Right ventricle myocardium superior (tissue), 1 donor: ENCODE measurements around the gene FAM131A. TPM values are rescaled to one million over a fixed set of nuclear protein-coding genes. Genes with fewer than 3 reads are reported as not detected.
A peak's percentile ranks its signal among the peaks of the same experiment; 100 is the strongest.

Experiments used
- ATAC-seq: fragments of 200-7000 bp; cut with Tn5 transposase; one replicate; pipeline ENCODE4 v1.9.1; 2020; ENCODE audit warnings: mild to moderate bottlenecking; ENCODE audit not compliant: poor library complexity
- DNase-seq: peaks from one replicate; pipeline ENCODE4 v3.0.0-alpha.2; 2020
- intact Hi-C: fragments of 100-400 bp; cut with DNase I; formaldehyde crosslinking; loops from one replicate; pipeline ENCODE4 v1.11.2; 2022
- long read RNA-seq: library from polyadenylated mRNA; unstranded; transcript quantifications from one replicate; pipeline ENCODE4 v2.0.0, GENCODE V29; 2021
- total RNA-seq: library from RNA; stranded (reverse); fragmentation: NEBNext Ultra II Directional; extraction: Animal tissue kit (Norgen Biotek cat#: 25700); gene quantifications from one replicate; pipeline ENCODE4 v1.2.1, GENCODE V29; 2021
- donor health status: DM: no; HTN: yes; CAD: no; lungs with severe emphysema.

The FAM131A gene
- total RNA-seq, result 36.3 TPM
- long read RNA-seq, transcript FAM131A-203 (6 exons, 1,483 nt), result minor isoform, 42 of 148 reads
- long read RNA-seq, transcript FAM131A-207 (7 exons, 1,335 nt), result major isoform, 47 of 148 reads
- long read RNA-seq, transcript FAM131A-202 (6 exons, 2,421 nt), result minor isoform, 21 of 148 reads
- long read RNA-seq, partial matches to known transcripts, result 19 of 148 reads
- long read RNA-seq, other reads (novel, unspliced or antisense), result 18 of 148 reads

DNA sequence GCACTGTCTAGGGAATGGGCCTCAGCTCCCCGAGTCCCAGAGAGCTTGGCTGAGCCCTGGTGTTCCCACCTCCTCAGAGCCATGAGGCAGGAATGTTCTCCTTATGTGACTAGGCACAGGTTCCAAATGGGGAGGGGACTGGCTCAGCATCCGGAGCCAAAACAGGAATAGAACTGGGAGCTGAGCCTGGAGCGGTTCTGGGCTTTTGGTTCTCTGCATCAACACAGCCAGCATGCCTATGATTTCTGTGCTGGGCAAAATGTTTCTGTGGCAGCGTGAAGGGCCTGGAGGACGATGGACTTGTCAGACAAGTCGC lies at the start of gene FAM131A:
Gene FAM131A, plus strand, starts transcription at position 202 of the 316 bp plus-strand sequence. Its CDS starts 31 bp downstream, at position 233.
- ATAC-seq, result peak; percentile 55
- peak; percentile 81 for DNase-seq
- intact Hi-C loops, result no loop called here

DNA sequence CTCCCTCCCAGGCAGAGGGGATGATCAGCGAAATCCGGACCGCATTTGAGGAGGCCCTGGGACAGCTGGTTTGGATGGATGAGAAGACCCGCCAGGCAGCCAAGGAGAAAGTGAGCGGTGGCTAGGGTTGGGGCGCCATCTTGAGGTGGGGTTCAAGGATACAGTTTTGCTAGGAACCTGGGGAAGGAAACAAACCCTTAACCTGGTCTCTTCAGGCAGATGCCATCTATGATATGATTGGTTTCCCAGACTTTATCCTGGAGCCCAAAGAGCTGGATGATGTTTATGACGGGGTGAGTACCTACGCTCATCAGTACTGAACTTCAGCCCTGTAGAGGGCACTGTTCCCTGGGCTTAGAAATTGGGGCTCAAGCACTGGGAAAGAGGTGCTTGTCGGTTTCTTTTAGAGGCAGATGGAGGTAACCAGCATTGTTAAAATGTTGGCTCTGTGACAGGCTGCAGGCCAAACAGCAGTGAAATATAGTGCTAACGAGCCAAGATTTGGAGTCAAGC lies 47.9 kb upstream of the FAM131A start:
- no peak for DNase-seq
- intact Hi-C loops, result loop anchor here (10.0 kb wide), 1 partner anchor 395 kb away; no protein-coding TSS in a partner anchor
- ATAC-seq, result peak; percentile 55

- no peak for DNase-seq
- intact Hi-C loops, result no loop called here
Measured at GRCh38 chr3:184290331-184290730, 47.1 kb upstream of the FAM131A start.

DNA sequence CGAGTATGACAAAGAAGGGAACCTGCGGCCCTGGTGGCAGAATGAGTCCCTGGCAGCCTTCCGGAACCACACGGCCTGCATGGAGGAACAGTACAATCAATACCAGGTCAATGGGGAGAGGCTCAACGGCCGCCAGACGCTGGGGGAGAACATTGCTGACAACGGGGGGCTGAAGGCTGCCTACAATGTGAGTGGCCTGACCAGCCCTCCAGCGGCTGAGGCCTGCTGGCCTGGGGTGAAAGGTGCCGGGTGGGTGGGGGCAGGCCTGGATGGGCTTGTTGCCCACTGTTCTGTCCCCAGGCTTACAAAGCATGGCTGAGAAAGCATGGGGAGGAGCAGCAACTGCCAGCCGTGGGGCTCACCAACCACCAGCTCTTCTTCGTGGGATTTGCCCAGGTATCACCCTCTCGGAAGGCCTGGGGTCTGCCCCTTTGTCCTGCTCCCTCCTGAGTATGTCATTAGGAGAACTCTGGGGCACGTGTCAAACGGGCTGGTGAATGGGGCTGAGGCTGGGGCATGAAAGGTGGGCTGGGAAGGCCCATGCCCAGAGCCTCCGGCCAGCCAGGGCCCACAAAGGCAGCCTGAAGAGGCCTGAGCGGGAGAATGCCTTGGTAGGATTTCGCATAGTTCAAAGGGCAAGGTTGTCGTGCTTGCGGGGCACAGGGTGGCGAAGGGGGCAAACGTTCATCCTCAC lies 46.2 kb upstream of the FAM131A start:
- DNase-seq (no peak), ATAC-seq (no peak)
- intact Hi-C loops, result no loop called here

More at GRCh38 chr3:184290331-184290730, 47.1 kb upstream of the FAM131A start:
- ATAC-seq, result no peak

GRCh38 chr3:184291738-184292445 lies 45.5 kb upstream of the FAM131A start:
- DNase-seq (no peak), ATAC-seq (no peak)
- intact Hi-C loops, result no loop called here

GRCh38 chr3:184295771-184296170 lies 41.6 kb upstream of the FAM131A start:
- DNase-seq, result no peak
- intact Hi-C loops, result no loop called here
- no peak for ATAC-seq

DNA sequence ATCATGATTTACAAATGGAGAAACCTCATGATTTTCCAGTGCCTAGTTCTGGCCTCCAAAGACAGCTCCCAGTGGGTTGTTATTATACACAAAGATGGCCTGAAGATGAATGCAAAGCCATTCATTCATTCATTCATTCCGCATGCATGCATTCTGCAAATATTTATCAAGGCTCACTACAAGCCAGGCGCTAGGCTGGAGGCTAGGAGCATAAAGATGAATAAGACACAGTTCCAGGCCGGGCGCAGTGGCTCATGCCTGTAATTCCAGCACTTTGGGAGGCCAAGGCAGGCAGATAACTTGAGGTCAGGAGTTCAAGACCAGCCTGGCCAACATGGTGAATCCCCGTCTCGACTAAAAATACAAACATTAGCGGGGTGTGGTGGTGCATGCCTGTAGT lies 40.8 kb upstream of the FAM131A start:
- DNase-seq (no peak), ATAC-seq (no peak)
- intact Hi-C loops, result no loop called here

- intact Hi-C loops, result no loop called here
- DNase-seq (peak; percentile 98), ATAC-seq (peak; percentile 99)
Measured at GRCh38 chr3:184298759-184299487, 38.5 kb upstream of the FAM131A start, which contains the start of gene PSMD2. TSS of gene PSMD2 (plus strand) at chr3:184299241. CDS start at chr3:184299267, 26 bp downstream.

GRCh38 chr3:184299488-184300377 lies 37.7 kb upstream of the FAM131A start:
- intact Hi-C loops, result no loop called here
- ATAC-seq (no peak), DNase-seq (no peak)

DNA sequence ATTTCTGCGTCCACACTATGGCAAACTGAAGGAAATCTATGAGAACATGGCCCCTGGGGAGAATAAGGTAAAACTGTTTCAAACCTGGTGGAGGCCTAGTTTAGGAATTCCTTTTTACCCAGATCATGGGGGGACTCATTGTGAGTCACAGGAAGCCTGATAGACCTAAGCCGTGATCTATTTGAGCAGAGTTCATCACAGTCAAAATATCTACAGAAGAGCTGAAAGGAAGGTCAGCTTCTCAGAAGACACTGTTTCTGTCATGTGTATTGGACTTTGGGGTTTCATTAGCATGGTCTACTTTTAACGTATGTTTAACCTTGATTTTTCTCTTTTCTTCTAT lies 37.1 kb upstream of the FAM131A start:
- DNase-seq, result no peak
- no peak for ATAC-seq
- intact Hi-C loops, result no loop called here

GRCh38 chr3:184305577-184305976 lies 31.8 kb upstream of the FAM131A start:
- ATAC-seq (peak; percentile 23), DNase-seq (no peak)
- intact Hi-C loops, result no loop called here

DNA sequence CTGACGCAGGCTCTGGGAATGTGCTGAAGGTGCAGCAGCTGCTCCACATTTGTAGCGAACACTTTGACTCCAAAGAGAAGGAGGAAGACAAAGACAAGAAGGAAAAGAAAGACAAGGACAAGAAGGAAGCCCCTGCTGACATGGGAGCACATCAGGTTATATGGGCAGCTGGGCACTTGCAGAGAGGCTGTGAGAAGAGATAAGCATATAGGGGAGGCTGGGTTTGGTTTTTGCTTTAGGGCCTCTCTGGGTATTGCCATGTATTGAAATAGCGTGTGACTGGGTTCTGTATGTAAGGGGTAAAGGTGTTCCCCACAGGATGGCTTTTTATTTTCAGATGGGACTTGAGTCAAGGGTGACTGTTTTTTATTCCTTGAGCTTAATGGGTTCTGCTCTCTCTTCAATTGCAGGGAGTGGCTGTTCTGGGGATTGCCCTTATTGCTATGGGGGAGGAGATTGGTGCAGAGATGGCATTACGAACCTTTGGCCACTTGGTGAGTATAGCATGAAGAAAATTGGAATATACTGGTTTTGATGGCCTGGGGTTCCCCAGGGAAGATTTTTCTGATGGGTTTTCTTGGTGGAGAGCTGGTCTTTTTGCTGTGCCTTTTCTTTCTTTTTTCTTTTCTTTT lies 30.9 kb upstream of the FAM131A start:
- intact Hi-C loops, result no loop called here
- ATAC-seq (no peak), DNase-seq (no peak)

GRCh38 chr3:184307915-184308314 lies 29.5 kb upstream of the FAM131A start:
- ATAC-seq (no peak), DNase-seq (no peak)
- intact Hi-C loops, result no loop called here

GRCh38 chr3:184308744-184309143 lies 28.7 kb upstream of the FAM131A start:
- DNase-seq (no peak), ATAC-seq (no peak)
- intact Hi-C loops, result no loop called here

DNA sequence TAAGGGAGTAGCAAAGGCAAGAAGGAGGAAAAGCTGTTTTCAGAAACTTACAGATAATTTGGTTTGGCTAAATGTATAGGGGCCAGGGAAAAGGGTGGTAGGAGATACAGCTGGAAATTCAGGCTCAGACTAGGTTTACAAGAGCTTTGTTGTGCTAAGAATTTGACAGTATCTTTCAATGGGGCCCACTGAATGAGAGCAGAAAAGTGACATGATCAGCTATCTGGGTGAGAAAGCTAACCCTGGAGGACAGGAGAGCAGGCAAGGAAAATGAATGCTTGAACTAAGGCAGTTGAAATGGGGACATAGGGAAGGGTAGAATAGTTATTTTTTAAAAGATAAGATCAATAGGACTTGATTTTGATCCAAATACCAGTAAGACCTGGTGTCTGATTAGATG lies 25.8 kb upstream of the FAM131A start:
- ATAC-seq, result no peak
- no peak for DNase-seq
- intact Hi-C loops, result no loop called here

- ATAC-seq (peak; percentile 89), DNase-seq (peak; percentile 97)
- intact Hi-C loops, result no loop called here
Measured at GRCh38 chr3:184314363-184314699, 23.1 kb upstream of the FAM131A start, which contains the start of gene EIF4G1. TSS of gene EIF4G1 (plus strand) at chr3:184314606. CDS start at chr3:184315797, 1,191 bp downstream.

GRCh38 chr3:184314700-184315542 lies 22.5 kb upstream of the FAM131A start:
- intact Hi-C loops, result no loop called here
- DNase-seq (peak; percentile 92), ATAC-seq (peak; percentile 79)
